ENCODE results near the gene CD27. TPM values are rescaled to one million over a fixed set of nuclear protein-coding genes. Genes with fewer than 3 reads are reported as not detected.

Gene CD27
- total and polyA plus RNA-seq, 2 experiments from 2014 or later, result 0.53 TPM; not detected in 1

GRCh38 chr12:6452944-6453630 is 8.3 kb downstream of the CD27 start:
- H3K36me3 Mint-ChIP-seq (ENCODE audit: low read depth), result no peaks in the 10 kb centered on the region
- Histone ChIP-seq H3K4me3 (no peak overlapping the region), H3K4me1 (ENCODE audit: insufficient read depth) (peaks cover 29% of the 10 kb centered on the region), H3F3A (replicated peaks; ENCODE audit: low read depth) (peaks cover 6% of the 10 kb centered on the region; the same call in 1 of the 2 replicates), H3K27me3 (ENCODE audit: insufficient read depth) (no peaks in the 10 kb centered on the region), H3K27ac (ENCODE audit: low read depth) (peak overlapping the region; percentile 86; the same call in 1 of the 2 replicates), H2AFZ (0 out of 2 replicates have a peak overlapping the region, but pooled peaks have one; percentile 90), H3K9me2 (ENCODE audit: insufficient read depth) (no peaks in the 10 kb centered on the region), H4K20me1 (replicated peaks; ENCODE audit: insufficient read depth) (no peaks in the 10 kb centered on the region), H3K36me3 (ENCODE audit: insufficient read depth) (no peaks in the 10 kb centered on the region), H3K4me2 (peak overlapping the region; percentile 77; the same call in 1 of the 2 replicates), H3K79me2 (replicated peaks; ENCODE audit: insufficient read depth) (no peaks in the 10 kb centered on the region)
- ATAC-seq (no peak), DNase-seq (ENCODE audit: low spot score) (no peak)
- TF ChIP-seq EZH2phosphoT487 (IDR thresholded peaks at IDR 0.05; ENCODE audit: unreplicated experiment), result no peak
- TF ChIP-seq ZNF331 (CRISPR knock-in tag; IDR thresholded peaks at IDR 0.05; ENCODE audit: low read depth), result no peak
- TF ChIP-seq JUNB (IDR thresholded peaks at IDR 0.05; ENCODE audit: unreplicated experiment), result no peak
- no peak for TF ChIP-seq ZNF114 (CRISPR knock-in tag; IDR thresholded peaks at IDR 0.05)
- H3K27ac Mint-ChIP-seq, result peak overlapping the region; percentile 97
- H3K9me3 Mint-ChIP-seq, result no peaks in the 10 kb centered on the region
- H3K4me3 Mint-ChIP-seq, result peak overlapping the region; percentile 63; the same call in 1 of the 3 replicates
- H3K4me1 Mint-ChIP-seq, result peaks cover 39% of the 10 kb centered on the region
- peaks cover 15% of the 10 kb centered on the region for H3K27me3 Mint-ChIP-seq (ENCODE audit: insufficient read depth, low read depth, poor library complexity)

DNA sequence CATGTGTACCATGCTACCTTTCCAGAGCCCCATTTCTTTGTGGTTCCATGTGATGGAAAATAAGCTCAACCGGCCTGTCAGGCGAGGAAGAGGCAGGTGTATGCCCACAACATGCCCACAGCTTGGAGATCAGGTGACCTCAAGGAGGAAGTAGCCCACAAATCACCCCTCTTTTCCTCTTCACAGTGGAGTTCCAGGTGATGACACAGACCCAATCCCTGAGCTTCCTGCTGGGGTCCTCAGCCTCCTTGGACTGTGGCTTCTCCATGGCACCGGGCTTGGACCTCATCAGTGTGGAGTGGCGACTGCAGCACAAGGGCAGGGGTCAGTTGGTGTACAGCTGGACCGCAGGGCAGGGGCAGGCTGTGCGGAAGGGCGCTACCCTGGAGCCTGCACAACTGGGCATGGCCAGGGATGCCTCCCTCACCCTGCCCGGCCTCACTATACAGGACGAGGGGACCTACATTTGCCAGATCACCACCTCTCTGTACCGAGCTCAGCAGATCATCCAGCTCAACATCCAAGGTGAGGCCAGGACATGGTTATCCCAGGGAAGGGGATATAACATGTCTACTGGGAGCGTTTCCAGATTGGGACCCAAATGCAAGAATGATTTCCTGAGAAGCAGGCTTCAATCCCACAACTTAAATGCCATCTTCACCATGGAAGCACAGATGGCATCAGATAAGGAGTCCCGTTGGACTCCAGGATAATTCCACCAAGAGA is 12.6 kb downstream of the CD27 start:
- Histone ChIP-seq H4K20me1 (replicated peaks; ENCODE audit: insufficient read depth) (no peaks in the 10 kb centered on the region), H2AFZ (no peak overlapping the region), H3K4me3 (no peak overlapping the region), H3K4me2 (no peak overlapping the region), H3K4me1 (ENCODE audit: insufficient read depth) (peaks cover 7% of the 10 kb centered on the region), H3K27me3 (ENCODE audit: insufficient read depth) (no peaks in the 10 kb centered on the region), H3K79me2 (replicated peaks; ENCODE audit: insufficient read depth) (no peaks in the 10 kb centered on the region), H3K36me3 (ENCODE audit: insufficient read depth) (no peaks in the 10 kb centered on the region; the same call in 1 of the 2 replicates), H3K27ac (ENCODE audit: low read depth) (no peak overlapping the region), H3K9me2 (ENCODE audit: insufficient read depth) (no peaks in the 10 kb centered on the region), H3F3A (replicated peaks; ENCODE audit: low read depth) (no peaks in the 10 kb centered on the region)
- DNase-seq (ENCODE audit: low spot score) (no peak), ATAC-seq (no peak)
- peaks cover 24% of the 10 kb centered on the region for H3K36me3 Mint-ChIP-seq (ENCODE audit: low read depth)
- no peaks in the 10 kb centered on the region for H3K9me3 Mint-ChIP-seq
- peaks cover 11% of the 10 kb centered on the region for H3K4me1 Mint-ChIP-seq
- TF ChIP-seq STAT1 (IDR thresholded peaks at IDR 0.05; ENCODE audit: unreplicated experiment) (no peak), EZH2 (IDR thresholded peaks at IDR 0.05; ENCODE audit: low read depth, unreplicated experiment) (no peak), EZH2phosphoT487 (IDR thresholded peaks at IDR 0.05; ENCODE audit: unreplicated experiment) (no peak), CREB1 (CRISPR knock-in tag; IDR thresholded peaks at IDR 0.05; ENCODE audit: low read depth) (no peak), ZNF114 (CRISPR knock-in tag; IDR thresholded peaks at IDR 0.05) (no peak)
- TF ChIP-seq, protein P1, sequence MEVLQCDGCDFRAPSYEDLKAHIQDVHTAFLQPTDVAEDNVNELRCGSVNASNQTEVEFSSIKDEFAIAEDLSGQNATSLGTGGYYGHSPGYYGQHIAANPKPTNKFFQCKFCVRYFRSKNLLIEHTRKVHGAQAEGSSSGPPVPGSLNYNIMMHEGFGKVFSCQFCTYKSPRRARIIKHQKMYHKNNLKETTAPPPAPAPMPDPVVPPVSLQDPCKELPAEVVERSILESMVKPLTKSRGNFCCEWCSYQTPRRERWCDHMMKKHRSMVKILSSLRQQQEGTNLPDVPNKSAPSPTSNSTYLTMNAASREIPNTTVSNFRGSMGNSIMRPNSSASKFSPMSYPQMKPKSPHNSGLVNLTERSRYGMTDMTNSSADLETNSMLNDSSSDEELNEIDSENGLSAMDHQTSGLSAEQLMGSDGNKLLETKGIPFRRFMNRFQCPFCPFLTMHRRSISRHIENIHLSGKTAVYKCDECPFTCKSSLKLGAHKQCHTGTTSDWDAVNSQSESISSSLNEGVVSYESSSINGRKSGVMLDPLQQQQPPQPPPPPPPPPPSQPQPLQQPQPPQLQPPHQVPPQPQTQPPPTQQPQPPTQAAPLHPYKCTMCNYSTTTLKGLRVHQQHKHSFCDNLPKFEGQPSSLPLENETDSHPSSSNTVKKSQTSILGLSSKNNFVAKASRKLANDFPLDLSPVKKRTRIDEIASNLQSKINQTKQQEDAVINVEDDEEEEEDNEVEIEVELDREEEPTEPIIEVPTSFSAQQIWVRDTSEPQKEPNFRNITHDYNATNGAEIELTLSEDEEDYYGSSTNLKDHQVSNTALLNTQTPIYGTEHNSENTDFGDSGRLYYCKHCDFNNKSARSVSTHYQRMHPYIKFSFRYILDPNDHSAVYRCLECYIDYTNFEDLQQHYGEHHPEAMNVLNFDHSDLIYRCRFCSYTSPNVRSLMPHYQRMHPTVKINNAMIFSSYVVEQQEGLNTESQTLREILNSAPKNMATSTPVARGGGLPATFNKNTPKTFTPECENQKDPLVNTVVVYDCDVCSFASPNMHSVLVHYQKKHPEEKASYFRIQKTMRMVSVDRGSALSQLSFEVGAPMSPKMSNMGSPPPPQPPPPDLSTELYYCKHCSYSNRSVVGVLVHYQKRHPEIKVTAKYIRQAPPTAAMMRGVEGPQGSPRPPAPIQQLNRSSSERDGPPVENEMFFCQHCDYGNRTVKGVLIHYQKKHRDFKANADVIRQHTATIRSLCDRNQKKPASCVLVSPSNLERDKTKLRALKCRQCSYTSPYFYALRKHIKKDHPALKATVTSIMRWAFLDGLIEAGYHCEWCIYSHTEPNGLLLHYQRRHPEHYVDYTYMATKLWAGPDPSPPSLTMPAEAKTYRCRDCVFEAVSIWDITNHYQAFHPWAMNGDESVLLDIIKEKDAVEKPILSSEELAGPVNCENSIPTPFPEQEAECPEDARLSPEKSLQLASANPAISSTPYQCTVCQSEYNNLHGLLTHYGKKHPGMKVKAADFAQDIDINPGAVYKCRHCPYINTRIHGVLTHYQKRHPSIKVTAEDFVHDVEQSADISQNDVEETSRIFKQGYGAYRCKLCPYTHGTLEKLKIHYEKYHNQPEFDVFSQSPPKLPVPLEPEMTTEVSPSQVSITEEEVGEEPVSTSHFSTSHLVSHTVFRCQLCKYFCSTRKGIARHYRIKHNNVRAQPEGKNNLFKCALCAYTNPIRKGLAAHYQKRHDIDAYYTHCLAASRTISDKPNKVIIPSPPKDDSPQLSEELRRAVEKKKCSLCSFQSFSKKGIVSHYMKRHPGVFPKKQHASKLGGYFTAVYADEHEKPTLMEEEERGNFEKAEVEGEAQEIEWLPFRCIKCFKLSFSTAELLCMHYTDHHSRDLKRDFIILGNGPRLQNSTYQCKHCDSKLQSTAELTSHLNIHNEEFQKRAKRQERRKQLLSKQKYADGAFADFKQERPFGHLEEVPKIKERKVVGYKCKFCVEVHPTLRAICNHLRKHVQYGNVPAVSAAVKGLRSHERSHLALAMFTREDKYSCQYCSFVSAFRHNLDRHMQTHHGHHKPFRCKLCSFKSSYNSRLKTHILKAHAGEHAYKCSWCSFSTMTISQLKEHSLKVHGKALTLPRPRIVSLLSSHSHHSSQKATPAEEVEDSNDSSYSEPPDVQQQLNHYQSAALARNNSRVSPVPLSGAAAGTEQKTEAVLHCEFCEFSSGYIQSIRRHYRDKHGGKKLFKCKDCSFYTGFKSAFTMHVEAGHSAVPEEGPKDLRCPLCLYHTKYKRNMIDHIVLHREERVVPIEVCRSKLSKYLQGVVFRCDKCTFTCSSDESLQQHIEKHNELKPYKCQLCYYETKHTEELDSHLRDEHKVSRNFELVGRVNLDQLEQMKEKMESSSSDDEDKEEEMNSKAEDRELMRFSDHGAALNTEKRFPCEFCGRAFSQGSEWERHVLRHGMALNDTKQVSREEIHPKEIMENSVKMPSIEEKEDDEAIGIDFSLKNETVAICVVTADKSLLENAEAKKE (CRISPR knock-in tag; IDR thresholded peaks at IDR 0.05), result no peak
- no peak overlapping the region for H3K27ac Mint-ChIP-seq
- H3K4me3 Mint-ChIP-seq, result no peak overlapping the region
- peaks cover 8% of the 10 kb centered on the region for H3K27me3 Mint-ChIP-seq (ENCODE audit: insufficient read depth, low read depth, poor library complexity)
